HS-27A (cell line): Measurements from ENCODE around the gene PLA2G4B.

Experiments
- DNase-seq: peaks from one replicate; pipeline ENCODE4 v3.0.0-alpha.2; 2012; ENCODE audit warnings: low read depth, missing footprints

The PLA2G4B gene

GRCh38 chr15:41869770-41870688, 31.4 kb downstream of the PLA2G4B start:
- no peak for DNase-seq

- no peak for DNase-seq
Observed at GRCh38 chr15:41870689-41871081, 32.0 kb downstream of the PLA2G4B start.

- DNase-seq, result no peak
Observed at GRCh38 chr15:41871175-41871905, 32.7 kb downstream of the PLA2G4B start.

- DNase-seq, result no peak
Observed at GRCh38 chr15:41872166-41872747, 33.6 kb downstream of the PLA2G4B start.

- no peak for DNase-seq
Observed at GRCh38 chr15:41873711-41874110, 35.1 kb downstream of the PLA2G4B start.

GRCh38 chr15:41874736-41875135, 36.1 kb downstream of the PLA2G4B start:
- no peak for DNase-seq

- DNase-seq, result no peak
Observed at GRCh38 chr15:41876007-41876406, 37.4 kb downstream of the PLA2G4B start.

- no peak for DNase-seq
Observed at GRCh38 chr15:41876689-41877088, 38.0 kb downstream of the PLA2G4B start.

GRCh38 chr15:41877631-41878354, 39.1 kb downstream of the PLA2G4B start:
- DNase-seq, result no peak

- no peak for DNase-seq
Observed at GRCh38 chr15:41878355-41878699, 39.7 kb downstream of the PLA2G4B start.

GRCh38 chr15:41879321-41879845, 40.7 kb downstream of the PLA2G4B start:
- no peak for DNase-seq

- DNase-seq, result no peak
Observed at GRCh38 chr15:41880156-41880877, 41.7 kb downstream of the PLA2G4B start.

- DNase-seq, result no peak
Observed at GRCh38 chr15:41881086-41881485, 42.4 kb downstream of the PLA2G4B start.

- no peak for DNase-seq
Observed at GRCh38 chr15:41881550-41881919, 42.9 kb downstream of the PLA2G4B start.

- DNase-seq, result no peak
Observed at GRCh38 chr15:41881920-41882688, 43.5 kb downstream of the PLA2G4B start.

- DNase-seq, result no peak
Observed at GRCh38 chr15:41882689-41883483, 44.2 kb downstream of the PLA2G4B start.

GRCh38 chr15:41883484-41883825, 44.8 kb downstream of the PLA2G4B start:
- DNase-seq, result no peak

- no peak for DNase-seq
Observed at GRCh38 chr15:41884458-41884857, 45.8 kb downstream of the PLA2G4B start.

GRCh38 chr15:41885321-41885720, 46.7 kb downstream of the PLA2G4B start:
- DNase-seq, result no peak

GRCh38 chr15:41885841-41886240, 47.2 kb downstream of the PLA2G4B start:
- no peak for DNase-seq
